Caco-2 (cell line): ENCODE measurements around the gene ALOX15B. TPM values are rescaled to one million over a fixed set of nuclear protein-coding genes. Genes with fewer than 3 reads are reported as not detected.

Experiments used
- BruUV-seq: library from RNA; stranded (reverse); fragments of 400-500 nt; replicated peaks from 2 replicates; lab custom pipeline; 2021; lab: Mats Ljungman, UMichigan
- CTCF ChIA-PET: fragments of 300-600 bp; sonication (Branson Sonifier 250); formaldehyde crosslinking; loops from one replicate; lab custom pipeline; 2022; ENCODE audit warnings: antibody characterized with exemption; lab: Charles Lee
- POLR2A ChIA-PET: fragments of 300-600 bp; sonication (Branson Sonifier 250); formaldehyde crosslinking; loops from one replicate; lab custom pipeline; 2022; ENCODE audit warnings: antibody characterized with exemption; lab: Charles Lee
- DNase-seq, 2 experiments: peaks; one replicate each; pipeline versions ENCODE4 v3.0.0 to v3.0.0-alpha.2; 2020 to 2022
- H3K27me3 ChIP-seq: replicated peaks from 2 replicates; pipeline ENCODE4 v1.6.0; 2011; ENCODE audit warnings: low read length; ENCODE audit not compliant: control insufficient read depth, insufficient read depth
- H3K36me3 ChIP-seq: 2 replicates; pipeline ENCODE4 v1.5.1; 2011; ENCODE audit warnings: low read length; ENCODE audit not compliant: control insufficient read depth, insufficient read depth
- H3K4me1 ChIP-seq: fragments of 250-450 bp; sonication (Bioruptor Pico); 2 replicates; pipeline ENCODE4 v1.5.1; 2020; ENCODE audit warnings: mild to moderate bottlenecking
- H3K4me3 ChIP-seq: 2 replicates; pipeline ENCODE4 v1.5.1; 2011; ENCODE audit warnings: low read depth, mild to moderate bottlenecking, control low read depth, low read length
- H3K9me3 ChIP-seq: fragments of 250-450 bp; sonication (Bioruptor Pico); 2 replicates; pipeline ENCODE4 v1.5.1; 2020; ENCODE audit warnings: mild to moderate bottlenecking, moderate library complexity
- H3K27ac Mint-ChIP-seq: one replicate; pipeline ENCODE4 v1.8.0; 2022; ENCODE audit warnings: mixed read lengths; ENCODE audit not compliant: unreplicated experiment
- H3K27me3 Mint-ChIP-seq: one replicate; pipeline ENCODE4 v1.8.0; 2022; ENCODE audit warnings: mixed read lengths; ENCODE audit not compliant: insufficient read depth, unreplicated experiment
- H3K36me3 Mint-ChIP-seq: one replicate; pipeline ENCODE4 v1.8.0; 2022; ENCODE audit warnings: mild to moderate bottlenecking, mixed read lengths; ENCODE audit not compliant: insufficient read depth, unreplicated experiment
- H3K4me1 Mint-ChIP-seq: one replicate; pipeline ENCODE4 v1.8.0; 2022; ENCODE audit warnings: low read depth, mixed read lengths; ENCODE audit not compliant: unreplicated experiment
- H3K4me3 Mint-ChIP-seq: one replicate; pipeline ENCODE4 v1.8.0; 2022; ENCODE audit warnings: mild to moderate bottlenecking, moderate library complexity, mixed read lengths; ENCODE audit not compliant: unreplicated experiment
- H3K9me3 Mint-ChIP-seq: one replicate; pipeline ENCODE4 v1.8.0; 2022; ENCODE audit warnings: mixed read lengths; ENCODE audit not compliant: unreplicated experiment
- intact Hi-C: fragments of 100-400 bp; cut with micrococcal nuclease; formaldehyde crosslinking; loops from one replicate; pipeline ENCODE4 v1.10.0; 2022; ENCODE audit not compliant: unreplicated experiment
- total RNA-seq: library from RNA; stranded (reverse); gene quantifications from 2 replicates; pipeline ENCODE4 v1.2.3, GENCODE V29; 2022
- TF ChIP-seq, protein P1 (sequence below), 2 experiments: fragments of 200-600 bp in 1 of 2; IDR thresholded peaks; 1 replicate in 1 of 2; 2 replicates in 1 of 2; pipeline versions ENCODE4 v1.5.1 to v1.8.0; 2011 to 2022; ENCODE audit warnings: antibody characterized with exemption in 1 of 2, control low read depth in 1 of 2, inconsistent platforms in 1 of 2, low read depth in 1 of 2, low read length in 1 of 2, mild to moderate bottlenecking in 1 of 2, moderate library complexity in 1 of 2; ENCODE audit not compliant: insufficient read depth in 1 of 2, severe bottlenecking in 1 of 2, unreplicated experiment in 1 of 2

ALOX15B gene
- total RNA-seq, 1 experiment from 2014 or later = not detected

DNA sequence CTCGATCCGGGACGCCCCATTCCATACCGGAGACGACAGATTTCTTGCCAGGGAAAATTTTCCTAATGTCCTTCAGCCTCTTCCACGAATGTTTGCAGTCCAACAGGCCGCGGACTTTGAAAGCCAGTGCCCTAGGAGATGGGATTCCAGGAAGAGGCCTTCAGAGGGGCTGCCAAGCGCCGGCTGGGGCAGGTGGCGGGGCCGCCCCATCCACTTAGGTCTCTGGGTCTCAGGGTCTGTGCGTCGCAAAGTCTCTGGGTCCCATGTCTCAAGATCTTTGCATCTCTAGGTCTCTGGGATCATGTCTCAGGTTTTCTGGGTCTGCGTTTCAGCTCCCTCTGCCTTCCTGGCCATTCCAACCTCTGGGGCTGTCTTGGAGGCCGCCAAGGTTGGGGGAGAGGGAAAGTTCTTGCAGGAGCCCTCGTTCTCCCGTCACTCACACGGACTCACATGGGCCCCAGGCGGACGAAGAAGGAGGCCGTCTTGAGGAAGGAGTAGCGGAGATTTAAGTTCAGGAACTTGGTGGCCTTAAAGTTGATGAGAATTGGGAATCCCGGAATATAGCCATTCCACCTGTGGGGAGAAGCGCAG lies 41.4 kb downstream of the ALOX15B start:
- BruUV-seq = no TSS peak
- H3K27me3 ChIP-seq = no peaks in the 10 kb centered on the region
- H3K27me3 Mint-ChIP-seq = peaks cover 2% of the 10 kb centered on the region
- intact Hi-C loops = loop anchor here (5.0 kb wide), 1 partner anchor 37 kb away; the partner anchor contains the start of gene ALOXE3
- TF ChIP-seq, protein P1, sequence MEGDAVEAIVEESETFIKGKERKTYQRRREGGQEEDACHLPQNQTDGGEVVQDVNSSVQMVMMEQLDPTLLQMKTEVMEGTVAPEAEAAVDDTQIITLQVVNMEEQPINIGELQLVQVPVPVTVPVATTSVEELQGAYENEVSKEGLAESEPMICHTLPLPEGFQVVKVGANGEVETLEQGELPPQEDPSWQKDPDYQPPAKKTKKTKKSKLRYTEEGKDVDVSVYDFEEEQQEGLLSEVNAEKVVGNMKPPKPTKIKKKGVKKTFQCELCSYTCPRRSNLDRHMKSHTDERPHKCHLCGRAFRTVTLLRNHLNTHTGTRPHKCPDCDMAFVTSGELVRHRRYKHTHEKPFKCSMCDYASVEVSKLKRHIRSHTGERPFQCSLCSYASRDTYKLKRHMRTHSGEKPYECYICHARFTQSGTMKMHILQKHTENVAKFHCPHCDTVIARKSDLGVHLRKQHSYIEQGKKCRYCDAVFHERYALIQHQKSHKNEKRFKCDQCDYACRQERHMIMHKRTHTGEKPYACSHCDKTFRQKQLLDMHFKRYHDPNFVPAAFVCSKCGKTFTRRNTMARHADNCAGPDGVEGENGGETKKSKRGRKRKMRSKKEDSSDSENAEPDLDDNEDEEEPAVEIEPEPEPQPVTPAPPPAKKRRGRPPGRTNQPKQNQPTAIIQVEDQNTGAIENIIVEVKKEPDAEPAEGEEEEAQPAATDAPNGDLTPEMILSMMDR (IDR thresholded peaks at IDR 0.05; ENCODE audit: insufficient read depth in 1 of 2, low read depth in 1 of 2, low read length in 1 of 2, severe bottlenecking in 1 of 2, unreplicated experiment in 1 of 2) = peak in 1 of 2 experiments; percentile 13
- DNase-seq = no peak
- no peaks in the 10 kb centered on the region for H3K9me3 ChIP-seq
- no peaks in the 10 kb centered on the region for H3K9me3 Mint-ChIP-seq
- H3K4me1 ChIP-seq = no peaks in the 10 kb centered on the region
- no peaks in the 10 kb centered on the region for H3K36me3 ChIP-seq
- no peak overlapping the region for H3K27ac Mint-ChIP-seq
- POLR2A ChIA-PET = no interaction called here
- H3K4me3 ChIP-seq = peak overlapping the region; percentile 11
- no peaks in the 10 kb centered on the region for H3K36me3 Mint-ChIP-seq
- H3K4me1 Mint-ChIP-seq = no peaks in the 10 kb centered on the region
- CTCF ChIA-PET = interaction anchor here (1.3 kb wide), 1 partner anchor 13 kb away, joined by 3 read pairs; no protein-coding TSS in a partner anchor
- H3K4me3 Mint-ChIP-seq = peak overlapping the region; percentile 73

DNA sequence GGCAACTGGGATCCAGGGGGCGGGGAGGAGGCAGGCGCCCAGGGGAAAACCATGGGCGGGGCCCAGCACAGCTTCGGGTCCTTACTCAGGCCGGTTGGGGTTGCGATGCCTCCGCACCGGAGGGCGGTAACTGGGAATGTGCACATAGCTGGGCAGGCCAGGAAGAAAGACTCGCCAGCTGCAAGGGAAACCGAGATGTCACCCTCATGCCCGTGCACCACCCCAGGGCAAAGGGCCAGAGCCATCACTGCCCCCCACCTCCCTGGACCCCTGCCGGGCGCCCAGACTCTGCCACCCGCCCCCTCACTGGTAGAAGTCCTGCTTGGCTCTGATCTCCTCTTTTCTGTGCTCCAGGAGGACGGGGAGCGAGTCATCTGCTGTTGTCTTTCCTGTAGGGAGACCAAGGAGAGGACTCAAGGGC lies 42.0 kb downstream of the ALOX15B start:
- H3K27ac Mint-ChIP-seq = no peak overlapping the region
- Histone ChIP-seq H3K9me3 (no peaks in the 10 kb centered on the region), H3K36me3 (no peaks in the 10 kb centered on the region), H3K27me3 (no peaks in the 10 kb centered on the region), H3K4me1 (no peaks in the 10 kb centered on the region), H3K4me3 (no peak overlapping the region)
- POLR2A ChIA-PET = no interaction called here
- intact Hi-C loops = loop anchor here (5.0 kb wide), 1 partner anchor 36 kb away; the partner anchor contains the start of gene ALOXE3
- TF ChIP-seq, protein P1 (IDR thresholded peaks at IDR 0.05; ENCODE audit: insufficient read depth in 1 of 2, low read depth in 1 of 2, low read length in 1 of 2, severe bottlenecking in 1 of 2, unreplicated experiment in 1 of 2) = no peak
- BruUV-seq = no TSS peak
- no peaks in the 10 kb centered on the region for H3K4me1 Mint-ChIP-seq
- H3K36me3 Mint-ChIP-seq = no peaks in the 10 kb centered on the region
- H3K9me3 Mint-ChIP-seq = no peaks in the 10 kb centered on the region
- peak overlapping the region; percentile 73 for H3K4me3 Mint-ChIP-seq
- peaks cover 2% of the 10 kb centered on the region for H3K27me3 Mint-ChIP-seq
- CTCF ChIA-PET = interaction anchor here (1.3 kb wide), 1 partner anchor 13 kb away, joined by 3 read pairs; no protein-coding TSS in a partner anchor
- DNase-seq = no peak

DNA sequence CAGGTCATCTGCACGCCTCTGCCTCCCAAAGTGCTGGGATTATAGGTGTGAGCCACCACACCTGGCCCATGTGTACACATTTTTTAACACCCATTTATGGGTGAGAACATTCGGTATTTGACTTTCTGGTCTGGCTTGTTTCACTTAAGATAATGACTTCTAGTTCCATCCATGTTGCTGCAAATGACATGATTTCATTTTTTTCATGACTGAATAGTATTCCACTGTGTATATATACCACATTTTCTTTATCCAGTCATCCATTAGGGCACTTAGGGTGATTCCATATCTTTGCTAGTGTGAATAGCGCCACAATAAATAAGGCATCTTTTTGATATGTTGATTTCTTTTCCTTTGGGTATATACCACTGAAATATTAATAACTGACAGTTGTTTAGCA lies 43.0 kb downstream of the ALOX15B start:
- CTCF ChIA-PET = no interaction called here
- POLR2A ChIA-PET = no interaction called here
- Histone ChIP-seq H3K36me3 (no peaks in the 10 kb centered on the region), H3K4me1 (no peaks in the 10 kb centered on the region), H3K9me3 (no peaks in the 10 kb centered on the region), H3K27me3 (no peaks in the 10 kb centered on the region), H3K4me3 (no peak overlapping the region)
- DNase-seq = no peak
- H3K36me3 Mint-ChIP-seq = no peaks in the 10 kb centered on the region
- BruUV-seq = no TSS peak
- no peaks in the 10 kb centered on the region for H3K9me3 Mint-ChIP-seq
- H3K27me3 Mint-ChIP-seq = peaks cover 2% of the 10 kb centered on the region
- TF ChIP-seq, protein P1 (IDR thresholded peaks at IDR 0.05; ENCODE audit: insufficient read depth in 1 of 2, low read depth in 1 of 2, low read length in 1 of 2, severe bottlenecking in 1 of 2, unreplicated experiment in 1 of 2) = no peak
- H3K27ac Mint-ChIP-seq = no peak overlapping the region
- no peak overlapping the region for H3K4me3 Mint-ChIP-seq
- intact Hi-C loops = loop anchor here (5.0 kb wide), 1 partner anchor 35 kb away; the partner anchor contains the start of gene ALOXE3
- H3K4me1 Mint-ChIP-seq = no peaks in the 10 kb centered on the region
